Keratinocyte (primary cell): ENCODE results near the gene KRTAP9-6. TPM values are rescaled to one million over a fixed set of nuclear protein-coding genes. Genes with fewer than 3 reads are reported as not detected.
"Not testable (repeated sequence)": the region's sequence is repeated elsewhere in the genome, so short reads cannot be mapped to it uniquely, and the experiment has no call there.

Experiments used
- DNase-seq: peaks from one replicate; pipeline ENCODE4 v3.0.0-alpha.2; 2011; ENCODE audit warnings: low read depth, missing footprints, low spot score
- FAIRE-seq: peaks from 2 replicates; lab custom pipeline; 2011; peaks lifted over from hg19 to GRCh38; lab: Jason Lieb, UNC
- H2AFZ ChIP-seq: 2 replicates; pipeline ENCODE4 v1.6.0; 2012; ENCODE audit warnings: low read length, control low read depth, inconsistent platforms; ENCODE audit not compliant: control insufficient read depth
- H3K27ac ChIP-seq: 2 replicates; pipeline ENCODE4 v1.5.1; 2011; ENCODE audit warnings: low read length; ENCODE audit not compliant: control insufficient read depth, insufficient read depth
- H3K27me3 ChIP-seq: 3 replicates; pipeline ENCODE4 v1.6.0; 2011; ENCODE audit warnings: low read length; ENCODE audit not compliant: control insufficient read depth, insufficient read depth; ENCODE audit errors: extremely low read depth
- H3K36me3 ChIP-seq, 2 experiments: 2 replicates in 1 of 2; 3 replicates in 1 of 2; pipeline ENCODE4 v1.5.1; 2011; ENCODE audit warnings: low read length in 2 of 2, mild to moderate bottlenecking in 1 of 2; ENCODE audit not compliant: control insufficient read depth in 2 of 2, insufficient read depth in 2 of 2; ENCODE audit errors: extremely low read depth in 1 of 2
- H3K4me1 ChIP-seq: 3 replicates; pipeline ENCODE4 v1.5.1; 2011; ENCODE audit warnings: low read length; ENCODE audit not compliant: control insufficient read depth, insufficient read depth; ENCODE audit errors: extremely low read depth
- H3K4me2 ChIP-seq: 3 replicates; pipeline ENCODE4 v1.6.0; 2011; ENCODE audit warnings: low read depth, low read length; ENCODE audit not compliant: control insufficient read depth, insufficient read depth; ENCODE audit errors: extremely low read depth
- H3K4me3 ChIP-seq, 3 experiments: fragments of 200-600 bp in 1 of 3; sonication (generic) in 1 of 3; 2 replicates in 2 of 3; 3 replicates in 1 of 3; pipeline ENCODE4 v1.5.1; 2011 to 2016; ENCODE audit warnings: low read length in 3 of 3, mild to moderate bottlenecking in 3 of 3, control low read depth in 2 of 3, inconsistent platforms in 1 of 3, low read depth in 1 of 3, mixed read lengths in 1 of 3, mixed run types in 1 of 3, moderate library complexity in 1 of 3; ENCODE audit not compliant: control insufficient read depth in 2 of 3, insufficient read depth in 2 of 3; ENCODE audit errors: extremely low read depth in 1 of 3
- H3K79me2 ChIP-seq: 2 replicates; pipeline ENCODE4 v1.6.0; 2012; ENCODE audit warnings: low read length; ENCODE audit not compliant: control insufficient read depth, insufficient read depth
- H3K9ac ChIP-seq: 3 replicates; pipeline ENCODE4 v1.6.0; 2011; ENCODE audit warnings: low read length; ENCODE audit not compliant: control insufficient read depth, insufficient read depth; ENCODE audit errors: extremely low read depth
- H3K9me1 ChIP-seq: 3 replicates; pipeline ENCODE4 v1.6.0; 2011; ENCODE audit warnings: low read length; ENCODE audit not compliant: control insufficient read depth, insufficient read depth; ENCODE audit errors: extremely low read depth
- H3K9me3 ChIP-seq: 2 replicates; pipeline ENCODE4 v1.5.1; 2012; ENCODE audit warnings: low read depth, low read length; ENCODE audit not compliant: control insufficient read depth
- H4K20me1 ChIP-seq: 3 replicates; pipeline ENCODE4 v1.6.0; 2011; ENCODE audit warnings: low read length; ENCODE audit not compliant: control insufficient read depth, insufficient read depth; ENCODE audit errors: extremely low read depth
- CTCF ChIP-seq, 3 experiments: IDR thresholded peaks in 1 of 3; conservative IDR thresholded peaks in 1 of 3; optimal IDR thresholded peaks in 1 of 3; 2 replicates in 2 of 3; 3 replicates in 1 of 3; pipeline versions ENCODE3 to v1.5.1; 2011; ENCODE audit warnings: low read length in 3 of 3, mild to moderate bottlenecking in 3 of 3, moderate library complexity in 2 of 3, control low read depth in 1 of 3, inconsistent platforms in 1 of 3; ENCODE audit not compliant: insufficient read depth in 2 of 3; ENCODE audit errors: extremely low read depth in 1 of 3
- EZH2 ChIP-seq: IDR thresholded peaks from one replicate; pipeline ENCODE4 v1.6.1; 2012; ENCODE audit warnings: inconsistent platforms, mild to moderate bottlenecking, low read length, moderate library complexity
- dilution Hi-C: fragments of 300-500 bp; cut with MboI; formaldehyde crosslinking; loops from one replicate; pipeline ENCODE4 v1.7.0; 2020; ENCODE audit warnings: low sequenced_read_pairs; ENCODE audit not compliant: extremely low pct_ligation_motif_present
- polyA plus RNA-seq, 5 experiments: library from polyadenylated mRNA; depleted of rRNA in 3 of 5; stranded (reverse) in 3 of 5; stranded (forward) in 1 of 5; unstranded in 1 of 5; fragments of >200 nt; gene quantifications; 1 replicate in 1 of 5; 2 replicates in 3 of 5; 3 replicates in 1 of 5; pipeline versions ENCODE4 v1.2.1 to v1.2.3, GENCODE V29; 2011 to 2012; ENCODE audit warnings: missing spikeins in 2 of 5, low read depth in 1 of 5, low replicate concordance in 1 of 5

Gene KRTAP9-6
- polyA plus RNA-seq, 1 donor (not counting 4 experiments of a cell fraction or from before 2014, with no cell fraction given) = not detected

- DNase-seq (no peak), FAIRE-seq (no peak)
- TF ChIP-seq CTCF (optimal IDR thresholded peaks at IDR 0.05 in 1 of 3, IDR thresholded peaks at IDR 0.05 in 1 of 3, conservative IDR thresholded peaks at IDR 0.05 in 1 of 3; ENCODE audit: extremely low read depth in 1 of 3, insufficient read depth in 2 of 3, low read length in 3 of 3) (no peak), EZH2 (no peak)
- no peak overlapping the region for H3K9ac ChIP-seq
- H3K79me2 ChIP-seq = no peaks in the 10 kb centered on the region
- no peaks in the 10 kb centered on the region for H3K9me3 ChIP-seq
- H3K27me3 ChIP-seq = no peaks in the 10 kb centered on the region
- H3K27ac ChIP-seq = no peak overlapping the region
- H2AFZ ChIP-seq = no peak overlapping the region
- H3K4me2 ChIP-seq = no peak overlapping the region
- H3K9me1 ChIP-seq = no peaks in the 10 kb centered on the region
- dilution Hi-C loops = no loop called here
- H4K20me1 ChIP-seq = no peaks in the 10 kb centered on the region
- no peak overlapping the region for H3K4me3 ChIP-seq
- H3K36me3 ChIP-seq = no peaks in the 10 kb centered on the region
- H3K4me1 ChIP-seq = no peaks in the 10 kb centered on the region
Observed at GRCh38 chr17:41230094-41230493, 35.1 kb upstream of the KRTAP9-6 start.

- Histone ChIP-seq H4K20me1 (no peaks in the 10 kb centered on the region), H2AFZ (no peak overlapping the region), H3K27ac (no peak overlapping the region), H3K36me3 (no peaks in the 10 kb centered on the region), H3K79me2 (no peaks in the 10 kb centered on the region), H3K4me3 (no peak overlapping the region), H3K9me1 (no peaks in the 10 kb centered on the region), H3K4me2 (no peak overlapping the region), H3K4me1 (no peaks in the 10 kb centered on the region), H3K27me3 (no peaks in the 10 kb centered on the region), H3K9ac (no peak overlapping the region), H3K9me3 (no peaks in the 10 kb centered on the region)
- no peak for TF ChIP-seq EZH2
- no peak for TF ChIP-seq CTCF (optimal IDR thresholded peaks at IDR 0.05 in 1 of 3, IDR thresholded peaks at IDR 0.05 in 1 of 3, conservative IDR thresholded peaks at IDR 0.05 in 1 of 3; ENCODE audit: extremely low read depth in 1 of 3, insufficient read depth in 2 of 3, low read length in 3 of 3)
- dilution Hi-C loops = no loop called here
- DNase-seq = no peak
- FAIRE-seq = no peak
Observed at GRCh38 chr17:41231731-41232130, 33.4 kb upstream of the KRTAP9-6 start.

- H3K79me2 ChIP-seq, H3K4me3 ChIP-seq, H4K20me1 ChIP-seq, H3K4me2 ChIP-seq, FAIRE-seq, H3K9me1 ChIP-seq, H3K4me1 ChIP-seq, dilution Hi-C loops, H3K27me3 ChIP-seq, H3K36me3 ChIP-seq, H3K9ac ChIP-seq, H3K27ac ChIP-seq, H3K9me3 ChIP-seq, H2AFZ ChIP-seq, DNase-seq: not testable (repeated sequence)
Observed at GRCh38 chr17:41232399-41233105, 32.6 kb upstream of the KRTAP9-6 start, which contains the start of gene KRTAP9-3. Gene KRTAP9-3 (plus strand): TSS chr17:41232449. CDS start chr17:41232502, 53 bp downstream.

- H3K27ac ChIP-seq, H2AFZ ChIP-seq, dilution Hi-C loops, FAIRE-seq, H3K4me2 ChIP-seq, DNase-seq, H3K4me1 ChIP-seq, H3K79me2 ChIP-seq, H3K27me3 ChIP-seq, H3K9me1 ChIP-seq, H3K9ac ChIP-seq, H4K20me1 ChIP-seq, H3K4me3 ChIP-seq, H3K9me3 ChIP-seq, H3K36me3 ChIP-seq: not testable (repeated sequence)
Observed at GRCh38 chr17:41237116-41237515, 28.1 kb upstream of the KRTAP9-6 start.
